NCI-H146 (cell line): ENCODE results near the gene BCL2A1.
"Not testable (repeated sequence)": the region's sequence is repeated elsewhere in the genome, so short reads cannot be mapped to it uniquely, and the experiment has no call there.

Experiments used
- DNase-seq: peaks from one replicate; lab custom pipeline; 2025; lab: John Stamatoyannopoulos, UW

Gene BCL2A1

GRCh38 chr15:79960502-79961212, 10.3 kb downstream of the BCL2A1 start:
- no peak for DNase-seq

GRCh38 chr15:79957741-79958140, 13.3 kb downstream of the BCL2A1 start:
- no peak for DNase-seq

GRCh38 chr15:79956354-79956939, 14.5 kb downstream of the BCL2A1 start:
- DNase-seq = no peak

GRCh38 chr15:79954661-79955060, 16.3 kb downstream of the BCL2A1 start:
- DNase-seq = no peak

GRCh38 chr15:79953951-79954444, 17.0 kb downstream of the BCL2A1 start:
- no peak for DNase-seq

GRCh38 chr15:79952329-79952728, 18.7 kb downstream of the BCL2A1 start:
- no peak for DNase-seq

GRCh38 chr15:79950247-79950646, 20.7 kb downstream of the BCL2A1 start:
- DNase-seq = no peak

GRCh38 chr15:79948761-79949160, 22.2 kb downstream of the BCL2A1 start:
- DNase-seq = no peak

GRCh38 chr15:79948095-79948695, 22.8 kb downstream of the BCL2A1 start:
- no peak for DNase-seq

- DNase-seq = no peak
Observed at GRCh38 chr15:79947009-79947408, 24.0 kb downstream of the BCL2A1 start.

- peak; percentile 29 for DNase-seq
Observed at GRCh38 chr15:79944622-79945021, 26.4 kb downstream of the BCL2A1 start.

- no peak for DNase-seq
Observed at GRCh38 chr15:79943820-79944219, 27.2 kb downstream of the BCL2A1 start.

- no peak for DNase-seq
Observed at GRCh38 chr15:79942741-79943481, 28.1 kb downstream of the BCL2A1 start.

- DNase-seq = no peak
Observed at GRCh38 chr15:79939399-79939798, 31.6 kb downstream of the BCL2A1 start.

GRCh38 chr15:79938143-79938542, 32.9 kb downstream of the BCL2A1 start:
- no peak for DNase-seq

GRCh38 chr15:79935556-79936201, 35.3 kb downstream of the BCL2A1 start:
- DNase-seq = not testable (repeated sequence)

GRCh38 chr15:79933231-79933630, 37.8 kb downstream of the BCL2A1 start:
- no peak for DNase-seq

GRCh38 chr15:79932447-79932846, 38.5 kb downstream of the BCL2A1 start:
- no peak for DNase-seq

- no peak for DNase-seq
Observed at GRCh38 chr15:79930516-79930915, 40.5 kb downstream of the BCL2A1 start.

- no peak for DNase-seq
Observed at GRCh38 chr15:79929412-79929811, 41.6 kb downstream of the BCL2A1 start.

- DNase-seq = not testable (repeated sequence)
Observed at GRCh38 chr15:79926116-79926515, 44.9 kb downstream of the BCL2A1 start.

GRCh38 chr15:79924379-79924778, 46.6 kb downstream of the BCL2A1 start:
- no peak for DNase-seq
